Measurements from ENCODE around the gene SRGAP1. TPM values are rescaled to one million over a fixed set of nuclear protein-coding genes. Genes with fewer than 3 reads are reported as not detected.

The SRGAP1 gene
- total RNA-seq, 3 donors from 2014 or later, result 12.2 to 23.9 (median 15.9) TPM

GRCh38 chr12:63822352-63822751, 22.1 kb upstream of the SRGAP1 start:
- no peak for TF ChIP-seq CTCF (IDR thresholded peaks at IDR 0.05)
- H3K36me3 ChIP-seq (ENCODE audit: low read depth), result no peaks in the 10 kb centered on the region
- H3K9me3 ChIP-seq, result no peaks in the 10 kb centered on the region
- intact Hi-C loops (cut with DNase I, micrococcal nuclease), result no loop called here
- no peaks in the 10 kb centered on the region for H3K4me1 ChIP-seq (ENCODE audit: low read depth)
- no peak for DNase-seq
- no peak overlapping the region for H3K4me3 ChIP-seq
- no peak for ATAC-seq

- DNase-seq, result no peak
Measured at GRCh38 chr12:63823040-63823439, 21.5 kb upstream of the SRGAP1 start.

DNA sequence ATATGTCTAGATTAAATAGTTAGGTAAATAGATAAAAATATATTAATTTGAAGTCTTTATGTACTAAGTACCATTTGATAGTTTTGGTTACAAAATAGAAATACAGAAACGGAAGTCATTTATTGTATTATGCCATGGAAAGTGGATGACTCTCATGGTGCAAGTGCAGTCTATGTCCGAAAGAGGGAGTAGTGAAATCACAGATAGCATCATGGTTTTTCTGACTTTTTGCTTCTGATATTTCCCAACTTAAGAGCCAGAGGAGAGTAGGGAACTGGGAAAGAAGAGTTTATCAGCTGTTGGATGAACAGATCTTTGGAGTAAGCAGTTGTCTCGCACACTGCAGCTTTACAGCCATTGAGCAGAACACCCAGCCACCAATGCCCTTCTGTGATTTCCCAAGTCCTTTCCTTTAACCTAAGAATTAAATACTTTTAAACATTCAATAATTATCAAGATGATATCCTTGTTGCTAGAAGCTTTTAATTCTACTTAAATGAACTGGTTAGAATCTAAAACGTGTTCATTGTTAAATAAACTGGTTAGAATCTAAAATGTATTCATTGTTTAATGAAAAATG, 18.4 kb upstream of the SRGAP1 start:
- Histone ChIP-seq H3K4me3 (no peak overlapping the region), H3K36me3 (ENCODE audit: low read depth) (no peaks in the 10 kb centered on the region), H3K9me3 (peaks cover 4% of the 10 kb centered on the region), H3K4me1 (ENCODE audit: low read depth) (no peaks in the 10 kb centered on the region)
- DNase-seq (no peak), ATAC-seq (peak; percentile 72)
- peak; percentile 51 for TF ChIP-seq CTCF (IDR thresholded peaks at IDR 0.05)
- intact Hi-C loops (cut with DNase I, micrococcal nuclease), result no loop called here

More at GRCh38 chr12:63823040-63823439, 21.5 kb upstream of the SRGAP1 start:
- Histone ChIP-seq H3K9me3 (no peaks in the 10 kb centered on the region), H3K4me1 (ENCODE audit: low read depth) (no peaks in the 10 kb centered on the region), H3K36me3 (ENCODE audit: low read depth) (no peaks in the 10 kb centered on the region), H3K4me3 (no peak overlapping the region)
- intact Hi-C loops (cut with DNase I, micrococcal nuclease), result no loop called here
- TF ChIP-seq CTCF (IDR thresholded peaks at IDR 0.05), result no peak
- no peak for ATAC-seq

- H3K9me3 ChIP-seq, result peaks cover 4% of the 10 kb centered on the region
- no peaks in the 10 kb centered on the region for H3K36me3 ChIP-seq (ENCODE audit: low read depth)
- ATAC-seq (no peak), DNase-seq (no peak)
- H3K4me1 ChIP-seq (ENCODE audit: low read depth), result no peaks in the 10 kb centered on the region
- intact Hi-C loops (cut with DNase I, micrococcal nuclease), result no loop called here
- no peak overlapping the region for H3K4me3 ChIP-seq
- TF ChIP-seq CTCF (IDR thresholded peaks at IDR 0.05), result no peak
Measured at GRCh38 chr12:63828867-63829266, 15.6 kb upstream of the SRGAP1 start.

- no peak for TF ChIP-seq CTCF (IDR thresholded peaks at IDR 0.05)
- intact Hi-C loops (cut with DNase I, micrococcal nuclease), result loop anchor here (5.0 kb wide), 1 partner anchor 421 kb away; no protein-coding TSS in a partner anchor
- no peaks in the 10 kb centered on the region for H3K36me3 ChIP-seq (ENCODE audit: low read depth)
- no peaks in the 10 kb centered on the region for H3K9me3 ChIP-seq
- DNase-seq (no peak), ATAC-seq (no peak)
- no peak overlapping the region for H3K4me3 ChIP-seq
- H3K4me1 ChIP-seq (ENCODE audit: low read depth), result no peaks in the 10 kb centered on the region
Measured at GRCh38 chr12:63836046-63836445, 8.5 kb upstream of the SRGAP1 start.

GRCh38 chr12:63836936-63837335, 7.6 kb upstream of the SRGAP1 start:
- Histone ChIP-seq H3K36me3 (ENCODE audit: low read depth) (no peaks in the 10 kb centered on the region), H3K4me3 (no peak overlapping the region)

More at GRCh38 chr12:63836936-63837335, 7.6 kb upstream of the SRGAP1 start:
- intact Hi-C loops (cut with DNase I, micrococcal nuclease), result loop anchor here (5.0 kb wide), 1 partner anchor 420 kb away; no protein-coding TSS in a partner anchor
- Histone ChIP-seq H3K4me1 (ENCODE audit: low read depth) (no peaks in the 10 kb centered on the region), H3K9me3 (no peaks in the 10 kb centered on the region)
- no peak for ATAC-seq
- DNase-seq, result no peak
- no peak for TF ChIP-seq CTCF (IDR thresholded peaks at IDR 0.05)

Measured in mucosa of descending colon (tissue), 3 donors.